ENCODE measurements around the gene GHR.

GRCh38 chr5:42751044-42751443, 327.8 kb downstream of the GHR start:
- no peak for TF ChIP-seq CTCF (IDR thresholded peaks at IDR 0.05)
- no peak for TF ChIP-seq POLR2A (IDR thresholded peaks at IDR 0.05)
